ENCODE measurements around the gene ERI3.

Gene ERI3

DNA sequence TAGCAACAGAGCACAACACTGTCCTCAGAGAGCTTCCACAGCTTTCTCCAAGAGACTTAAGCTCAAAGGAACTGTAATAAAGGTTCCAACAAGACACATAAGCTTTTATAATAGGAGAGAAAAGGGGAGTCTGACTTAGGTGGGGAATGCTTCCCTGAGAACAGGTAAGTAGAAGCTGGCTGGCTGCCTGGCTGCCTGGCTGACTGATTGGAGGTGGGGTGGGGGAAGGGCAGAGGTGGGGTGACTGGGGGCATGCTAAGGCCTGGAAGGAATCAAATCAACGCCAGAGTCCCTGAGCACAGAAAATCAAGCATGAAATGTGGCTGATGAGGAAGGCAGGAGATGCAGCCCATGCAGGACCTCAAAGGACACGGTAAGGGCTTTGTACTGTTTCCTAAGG lies 96.0 kb downstream of the ERI3 start:
- TF ChIP-seq, protein P1, sequence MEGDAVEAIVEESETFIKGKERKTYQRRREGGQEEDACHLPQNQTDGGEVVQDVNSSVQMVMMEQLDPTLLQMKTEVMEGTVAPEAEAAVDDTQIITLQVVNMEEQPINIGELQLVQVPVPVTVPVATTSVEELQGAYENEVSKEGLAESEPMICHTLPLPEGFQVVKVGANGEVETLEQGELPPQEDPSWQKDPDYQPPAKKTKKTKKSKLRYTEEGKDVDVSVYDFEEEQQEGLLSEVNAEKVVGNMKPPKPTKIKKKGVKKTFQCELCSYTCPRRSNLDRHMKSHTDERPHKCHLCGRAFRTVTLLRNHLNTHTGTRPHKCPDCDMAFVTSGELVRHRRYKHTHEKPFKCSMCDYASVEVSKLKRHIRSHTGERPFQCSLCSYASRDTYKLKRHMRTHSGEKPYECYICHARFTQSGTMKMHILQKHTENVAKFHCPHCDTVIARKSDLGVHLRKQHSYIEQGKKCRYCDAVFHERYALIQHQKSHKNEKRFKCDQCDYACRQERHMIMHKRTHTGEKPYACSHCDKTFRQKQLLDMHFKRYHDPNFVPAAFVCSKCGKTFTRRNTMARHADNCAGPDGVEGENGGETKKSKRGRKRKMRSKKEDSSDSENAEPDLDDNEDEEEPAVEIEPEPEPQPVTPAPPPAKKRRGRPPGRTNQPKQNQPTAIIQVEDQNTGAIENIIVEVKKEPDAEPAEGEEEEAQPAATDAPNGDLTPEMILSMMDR (IDR thresholded peaks at IDR 0.05; ENCODE audit: control insufficient read depth, extremely low read depth, insufficient read depth): no peak
- H3K4me3 ChIP-seq (ENCODE audit: low read depth, low read length): no peak overlapping the region
- no peak for DNase-seq (ENCODE audit: low read depth)

DNA sequence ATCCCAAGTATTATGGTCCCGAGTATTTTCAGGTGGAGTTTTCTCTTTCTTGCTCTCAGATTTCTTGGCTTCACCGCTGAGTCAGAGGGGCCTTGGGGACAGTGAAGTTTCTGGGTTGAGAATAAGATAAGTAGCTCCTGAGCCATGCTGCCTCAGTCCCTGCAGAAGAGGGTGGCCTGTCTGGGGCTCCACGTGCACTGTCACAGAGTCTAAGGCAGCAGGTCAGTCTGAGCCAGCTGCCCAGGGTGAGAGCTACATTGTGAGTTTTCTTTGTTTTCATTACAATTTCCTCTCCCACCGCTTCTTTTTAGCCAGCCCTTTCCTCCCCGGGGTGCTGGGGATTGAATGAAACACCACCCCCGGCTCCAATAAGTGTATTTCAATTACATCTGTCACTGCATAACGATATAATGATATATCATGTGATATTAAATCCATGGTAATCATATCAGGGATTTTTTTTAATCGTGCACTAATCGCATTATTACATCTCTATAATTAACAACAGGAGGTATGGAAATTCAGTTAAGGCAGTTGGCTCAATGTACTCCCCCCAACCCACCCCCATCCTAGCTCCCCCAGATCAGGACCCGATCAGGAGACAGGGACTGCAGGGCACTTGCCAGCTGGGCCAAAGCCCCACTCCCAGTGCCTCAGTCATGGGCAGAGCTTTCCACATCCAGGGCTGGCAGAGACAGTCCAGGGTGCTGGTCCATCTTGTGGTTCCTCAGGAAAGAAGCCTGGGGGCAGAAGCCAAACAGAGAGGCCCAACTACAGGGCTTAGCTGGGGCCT lies 98.1 kb downstream of the ERI3 start:
- H3K4me3 ChIP-seq (ENCODE audit: low read depth, low read length): no peak overlapping the region
- no peak for DNase-seq (ENCODE audit: low read depth)
- TF ChIP-seq, protein P1 (IDR thresholded peaks at IDR 0.05; ENCODE audit: control insufficient read depth, extremely low read depth, insufficient read depth): no peak

DNA sequence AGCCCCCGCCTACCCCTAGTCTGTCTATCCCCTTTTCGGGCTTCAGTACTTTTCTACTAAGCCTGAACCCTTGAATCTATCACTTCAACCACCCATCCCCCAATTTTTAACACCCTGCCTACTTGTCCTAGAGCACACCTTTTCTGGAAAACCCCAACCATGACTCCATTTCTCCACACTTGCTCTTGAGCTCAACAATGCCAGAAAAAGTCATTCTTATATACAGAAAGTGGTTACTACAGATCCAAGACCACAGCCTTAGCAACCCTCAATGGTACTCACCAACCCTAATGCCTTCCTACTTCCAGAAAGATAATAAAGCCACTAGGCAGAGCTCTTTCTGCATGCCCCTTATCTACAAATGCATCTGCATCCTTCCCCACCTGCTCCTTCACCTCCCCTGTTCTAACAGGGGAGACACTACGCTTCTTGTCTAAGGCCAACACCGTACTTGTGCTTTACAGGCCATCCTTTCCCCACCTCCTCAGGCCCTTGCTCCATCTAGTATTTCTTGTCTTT lies 100.6 kb downstream of the ERI3 start:
- no peak overlapping the region for H3K4me3 ChIP-seq (ENCODE audit: low read depth, low read length)
- DNase-seq (ENCODE audit: low read depth): no peak
- TF ChIP-seq, protein P1 (IDR thresholded peaks at IDR 0.05; ENCODE audit: control insufficient read depth, extremely low read depth, insufficient read depth): no peak

DNA sequence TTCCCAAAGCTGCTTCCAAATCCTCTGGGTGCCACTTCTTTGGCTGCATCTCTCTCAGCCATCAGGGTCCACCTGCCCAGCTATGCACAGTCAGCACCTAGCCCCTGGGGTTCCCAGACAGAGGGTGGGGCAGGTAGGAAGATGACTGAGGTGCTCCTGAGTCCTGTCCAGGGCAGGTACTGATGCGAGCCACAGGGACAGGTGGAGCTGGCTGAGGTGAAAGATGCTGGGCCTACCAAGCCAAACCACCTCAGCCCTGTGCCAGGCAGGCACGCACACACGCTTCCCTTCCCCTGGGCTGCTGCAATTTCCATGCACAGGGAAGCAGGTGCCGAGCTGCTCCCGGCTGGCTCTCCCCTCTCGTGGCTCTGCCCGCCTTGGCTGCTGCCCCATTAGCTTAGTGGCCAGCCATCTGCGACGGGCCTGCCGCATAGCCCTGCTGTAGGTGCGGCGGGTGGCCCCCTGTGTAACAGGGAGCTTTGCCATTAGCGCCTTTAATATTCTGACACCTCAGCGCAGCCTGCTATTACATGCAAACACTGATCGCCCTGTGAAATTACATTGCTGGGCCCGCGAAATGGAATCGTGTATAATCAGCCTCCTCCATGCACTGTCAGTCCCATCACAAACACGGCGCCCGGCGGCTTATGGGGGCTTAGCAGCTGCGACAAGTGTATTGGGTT lies 102.9 kb downstream of the ERI3 start:
- no peak for DNase-seq (ENCODE audit: low read depth)
- TF ChIP-seq, protein P1 (IDR thresholded peaks at IDR 0.05; ENCODE audit: control insufficient read depth, extremely low read depth, insufficient read depth): no peak

DNA sequence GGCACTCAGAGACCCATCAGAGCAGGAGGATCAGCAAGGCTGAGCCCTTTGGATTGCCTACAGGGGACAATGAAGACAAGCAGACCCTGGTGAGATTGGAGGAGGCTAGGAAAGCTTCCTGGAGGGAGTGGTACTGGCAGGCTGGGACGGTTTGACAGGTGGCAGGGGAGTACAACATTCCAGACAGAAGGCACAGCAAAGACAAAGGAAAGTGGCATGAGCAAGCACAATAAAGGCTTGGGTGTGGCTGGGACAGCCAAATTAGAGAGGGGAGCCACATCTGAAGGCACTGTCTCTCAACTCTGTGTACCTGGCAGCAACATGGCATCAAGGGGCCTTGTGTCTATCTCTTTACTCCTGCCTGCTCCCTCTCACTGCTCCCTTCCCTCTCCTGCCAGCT lies 103.6 kb downstream of the ERI3 start:
- TF ChIP-seq, protein P1 (IDR thresholded peaks at IDR 0.05; ENCODE audit: control insufficient read depth, extremely low read depth, insufficient read depth): no peak
- no peak for DNase-seq (ENCODE audit: low read depth)
- H3K4me3 ChIP-seq (ENCODE audit: low read depth, low read length): no peak overlapping the region

More for the DNA sequence above, 102.9 kb downstream of the ERI3 start:
- no peak overlapping the region for H3K4me3 ChIP-seq (ENCODE audit: low read depth, low read length)

DNA sequence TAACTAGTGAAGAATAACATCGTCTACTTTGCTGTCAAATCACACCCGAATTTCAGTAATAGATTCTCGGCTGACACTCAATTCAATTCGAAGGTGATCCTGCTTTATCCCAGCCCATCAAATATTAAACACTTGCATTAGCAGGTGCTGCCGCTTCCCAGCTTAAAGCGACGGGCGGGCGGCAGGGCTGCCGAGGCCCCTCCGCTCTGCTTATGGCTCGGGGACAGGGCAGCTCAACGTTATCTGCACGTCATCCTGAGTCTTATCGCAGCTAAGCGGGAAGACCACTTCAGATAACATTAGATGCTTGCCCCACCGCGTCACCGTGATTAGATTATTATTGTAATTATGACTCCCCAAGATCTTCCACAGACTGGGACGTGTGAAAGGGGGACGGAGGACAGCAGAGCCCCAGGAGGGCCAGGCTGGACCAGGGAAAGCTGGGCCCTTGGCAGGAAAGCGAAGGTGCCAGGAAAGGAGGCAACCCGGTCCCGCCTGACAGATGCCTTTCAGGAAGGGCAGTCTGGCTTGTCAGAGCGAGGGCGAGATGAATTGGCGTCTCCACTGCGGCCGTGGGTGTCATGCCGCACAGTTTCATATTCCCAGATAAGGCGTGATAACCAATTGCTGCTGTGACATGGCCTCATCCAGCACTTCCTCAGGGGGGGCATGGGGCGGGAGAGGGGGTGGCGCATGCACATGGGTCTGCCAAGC lies 104.8 kb downstream of the ERI3 start:
- no peak for DNase-seq (ENCODE audit: low read depth)

More for the DNA sequence above, 104.8 kb downstream of the ERI3 start:
- TF ChIP-seq, protein P1 (IDR thresholded peaks at IDR 0.05; ENCODE audit: control insufficient read depth, extremely low read depth, insufficient read depth): no peak
- H3K4me3 ChIP-seq (ENCODE audit: low read depth, low read length): no peak overlapping the region

All from LNCaP clone FGC (cell line).